ENCODE results near the gene TAF5L. TPM values are rescaled to one million over a fixed set of nuclear protein-coding genes. Genes with fewer than 3 reads are reported as not detected.

Gene TAF5L
- 21.5 TPM in 2 replicates for total RNA-seq (2014; rRNA removed; shearing (Covaris generic))
- polyA plus RNA-seq (2015; cell fraction: cytosol; rRNA removed) = 21.2 and 26.7 TPM in 2 replicates
- 18.7 and 23.5 TPM in 2 replicates for polyA plus RNA-seq (2015; cell fraction: nucleus; rRNA removed)

DNA sequence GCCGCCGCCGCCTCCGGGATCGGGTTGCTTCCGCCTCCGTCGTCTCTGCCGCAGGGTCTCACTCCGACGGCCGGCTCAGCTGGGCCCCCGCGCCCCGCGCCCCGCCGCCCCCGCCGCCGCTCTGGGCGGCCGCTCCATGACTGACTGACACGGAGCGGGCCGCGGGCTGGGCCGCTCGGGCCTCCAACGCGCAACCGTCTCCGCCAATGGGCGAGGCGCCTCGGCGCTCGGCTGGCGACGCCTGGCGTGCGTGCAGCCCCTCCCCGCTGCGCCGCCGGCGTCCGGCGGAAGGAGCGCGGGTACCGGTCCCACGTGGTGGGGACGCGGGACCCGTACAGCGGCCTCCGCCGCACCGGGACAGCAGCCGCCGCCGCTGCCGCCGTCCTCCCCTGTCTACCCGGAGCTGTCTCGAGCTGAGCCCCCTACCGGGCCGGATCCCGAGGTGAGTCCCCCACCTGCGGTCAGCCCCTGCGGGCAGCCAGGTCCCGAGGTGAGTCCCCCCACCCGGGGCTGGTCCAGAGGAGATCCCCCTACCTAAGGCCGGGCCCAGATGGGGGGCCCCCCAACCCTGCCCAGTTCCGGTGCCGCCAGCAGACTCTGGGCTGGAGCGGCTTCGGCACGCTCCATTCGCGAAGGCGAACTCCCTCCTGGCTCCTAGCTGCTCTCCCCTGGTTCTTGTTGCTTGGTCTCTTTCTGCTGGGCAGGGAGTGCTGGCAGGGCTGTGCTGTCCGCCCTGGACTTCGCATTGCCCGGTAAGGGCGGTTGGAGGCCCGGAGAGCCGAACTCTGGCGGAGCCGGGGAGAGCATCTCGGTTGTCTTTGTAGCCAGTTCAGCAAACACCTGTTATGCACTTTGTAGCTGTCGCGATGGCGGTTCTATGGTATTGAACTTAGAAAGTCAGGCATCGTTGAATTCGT lies at the start of gene TAF5L, which contains the start of gene URB2:
Gene TAF5L, minus strand, starts transcription at position 208 of the 917 bp plus-strand sequence. CDS start 11,640 bp downstream, outside the sequence.
Gene URB2, plus strand, starts transcription at position 333 of the 917 bp plus-strand sequence. CDS start 1,387 bp downstream, outside the sequence.
- in situ Hi-C loops (cut with HindIII; ENCODE audit: low pct_unique_long_range_greater_than_20kb, low sequenced_read_pairs) = no loop called here
- DNase-seq (ENCODE audit: low read depth, low spot score) = peak; percentile 84

DNA sequence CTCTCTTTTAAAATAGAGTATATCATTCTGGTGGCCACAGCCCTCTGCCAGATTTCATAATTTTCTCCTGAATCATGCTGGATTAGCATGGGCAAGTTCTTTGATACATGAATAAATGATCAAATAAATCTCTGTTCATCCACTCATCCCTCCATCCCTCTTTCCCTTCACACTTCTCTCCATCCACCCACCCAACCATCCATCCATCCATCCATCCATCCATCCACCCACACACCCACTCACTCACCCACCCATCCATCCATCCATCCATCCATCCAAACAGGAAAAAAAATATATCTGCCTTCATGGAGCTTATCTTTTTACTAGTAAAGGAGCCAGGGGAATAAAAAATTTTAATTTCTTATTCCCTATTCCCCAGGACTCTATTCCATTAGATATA lies 49.5 kb upstream of the TAF5L start:
- in situ Hi-C loops (cut with HindIII; ENCODE audit: low pct_unique_long_range_greater_than_20kb, low sequenced_read_pairs) = no loop called here

DNA sequence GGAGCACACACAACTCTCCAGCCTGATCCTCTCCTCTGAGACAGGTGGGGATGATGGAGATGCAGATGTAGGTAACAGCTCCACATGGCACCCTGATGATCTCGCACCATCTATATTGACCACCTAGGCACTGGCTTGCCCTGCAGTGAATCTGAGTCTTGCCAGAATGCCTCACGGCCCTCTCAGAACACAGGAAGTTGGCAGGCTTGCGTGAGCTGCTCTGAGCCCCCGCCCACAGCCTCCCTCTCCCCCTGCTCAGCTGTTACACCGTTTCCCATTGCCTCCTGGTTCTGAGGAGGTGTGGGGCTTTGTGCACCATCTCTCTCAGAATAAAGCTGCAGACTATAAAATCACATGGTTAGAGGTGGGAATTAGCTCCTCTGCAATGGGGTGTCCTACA lies 48.1 kb upstream of the TAF5L start:
- in situ Hi-C loops (cut with HindIII; ENCODE audit: low pct_unique_long_range_greater_than_20kb, low sequenced_read_pairs) = no loop called here

More for the DNA sequence above, 49.5 kb upstream of the TAF5L start:
- no peak for DNase-seq (ENCODE audit: low read depth, low spot score)

DNA sequence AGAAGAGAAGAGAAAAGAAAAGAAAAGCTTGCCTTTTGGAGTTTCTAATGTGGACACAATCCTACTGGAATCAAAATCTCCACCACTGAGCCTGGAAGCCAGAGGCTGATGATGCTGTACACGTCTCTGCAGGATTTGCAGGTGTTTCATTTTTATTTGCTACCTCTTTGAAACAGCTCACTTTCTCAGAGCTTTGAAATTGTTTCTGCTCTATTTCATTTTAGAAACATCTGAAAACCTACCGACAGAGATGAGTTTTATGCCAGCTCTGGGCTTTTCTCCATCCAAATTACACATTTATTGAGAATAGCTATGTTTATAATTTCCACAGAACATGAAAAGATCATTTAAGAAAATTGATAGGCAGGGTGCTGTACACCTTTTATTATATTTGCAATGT lies 46.3 kb upstream of the TAF5L start:
- in situ Hi-C loops (cut with HindIII; ENCODE audit: low pct_unique_long_range_greater_than_20kb, low sequenced_read_pairs) = no loop called here
- DNase-seq (ENCODE audit: low read depth, low spot score) = no peak

More for the DNA sequence above, 48.1 kb upstream of the TAF5L start:
- no peak for DNase-seq (ENCODE audit: low read depth, low spot score)

DNA sequence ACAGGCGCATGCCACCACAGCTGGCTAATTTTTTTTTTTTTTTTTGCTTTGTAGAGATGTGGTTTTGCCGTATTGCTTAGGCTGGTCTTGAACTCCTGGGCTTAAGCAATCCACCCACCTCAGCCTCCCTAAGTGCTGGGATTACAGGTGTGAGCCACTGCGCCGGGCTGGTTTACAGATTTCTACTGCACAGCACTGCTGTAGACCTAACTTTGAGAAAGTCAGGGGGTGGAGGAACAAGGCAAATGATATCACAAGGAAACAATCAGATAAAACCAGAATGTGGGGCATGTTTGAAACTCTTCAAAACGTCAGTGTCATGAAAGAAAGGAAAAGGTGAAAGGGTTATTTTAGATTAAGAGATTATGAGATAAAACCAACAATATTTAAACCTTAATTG lies 45.4 kb upstream of the TAF5L start:
- in situ Hi-C loops (cut with HindIII; ENCODE audit: low pct_unique_long_range_greater_than_20kb, low sequenced_read_pairs) = no loop called here
- DNase-seq (ENCODE audit: low read depth, low spot score) = no peak

DNA sequence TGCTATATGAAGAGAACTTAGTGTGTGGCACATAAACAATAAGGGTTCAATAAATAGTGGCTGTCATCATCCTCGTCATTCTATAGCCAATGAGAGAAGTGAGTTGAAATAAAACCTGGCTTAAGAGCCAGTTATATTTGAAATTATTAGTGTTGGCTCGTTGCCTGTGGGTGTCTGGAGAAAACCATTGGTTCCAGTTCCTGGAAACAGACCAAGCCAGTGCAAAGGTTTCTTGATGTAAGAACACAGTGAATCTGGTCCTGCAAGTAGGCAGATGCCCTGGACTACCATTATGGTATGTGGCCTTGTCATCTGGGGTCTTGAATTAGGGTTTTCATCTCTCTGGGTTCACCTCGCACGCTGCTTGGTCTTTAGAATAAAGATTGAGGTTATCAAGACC lies 43.4 kb upstream of the TAF5L start:
- DNase-seq (ENCODE audit: low read depth, low spot score) = no peak
- in situ Hi-C loops (cut with HindIII; ENCODE audit: low pct_unique_long_range_greater_than_20kb, low sequenced_read_pairs) = no loop called here

DNA sequence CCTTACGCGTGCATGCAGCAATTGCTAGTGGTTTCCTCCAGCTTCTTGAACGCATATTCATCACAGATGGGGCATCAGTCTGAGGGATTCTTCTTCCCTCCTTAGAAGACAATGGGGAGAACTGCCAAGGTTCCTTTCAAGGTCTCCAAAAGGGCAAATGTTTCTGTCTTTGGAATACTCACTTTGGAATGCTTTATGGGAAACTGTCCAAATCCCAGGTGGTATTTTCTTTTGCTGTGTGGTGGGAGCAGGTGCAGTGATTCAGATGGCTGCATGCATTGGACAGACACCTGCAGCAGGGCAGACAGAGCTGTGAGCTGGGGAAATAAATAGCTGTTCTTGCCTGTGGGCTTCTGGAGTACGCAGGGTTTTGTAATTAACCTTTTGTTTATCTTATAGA lies 40.7 kb upstream of the TAF5L start:
- in situ Hi-C loops (cut with HindIII; ENCODE audit: low pct_unique_long_range_greater_than_20kb, low sequenced_read_pairs) = no loop called here
- no peak for DNase-seq (ENCODE audit: low read depth, low spot score)

DNA sequence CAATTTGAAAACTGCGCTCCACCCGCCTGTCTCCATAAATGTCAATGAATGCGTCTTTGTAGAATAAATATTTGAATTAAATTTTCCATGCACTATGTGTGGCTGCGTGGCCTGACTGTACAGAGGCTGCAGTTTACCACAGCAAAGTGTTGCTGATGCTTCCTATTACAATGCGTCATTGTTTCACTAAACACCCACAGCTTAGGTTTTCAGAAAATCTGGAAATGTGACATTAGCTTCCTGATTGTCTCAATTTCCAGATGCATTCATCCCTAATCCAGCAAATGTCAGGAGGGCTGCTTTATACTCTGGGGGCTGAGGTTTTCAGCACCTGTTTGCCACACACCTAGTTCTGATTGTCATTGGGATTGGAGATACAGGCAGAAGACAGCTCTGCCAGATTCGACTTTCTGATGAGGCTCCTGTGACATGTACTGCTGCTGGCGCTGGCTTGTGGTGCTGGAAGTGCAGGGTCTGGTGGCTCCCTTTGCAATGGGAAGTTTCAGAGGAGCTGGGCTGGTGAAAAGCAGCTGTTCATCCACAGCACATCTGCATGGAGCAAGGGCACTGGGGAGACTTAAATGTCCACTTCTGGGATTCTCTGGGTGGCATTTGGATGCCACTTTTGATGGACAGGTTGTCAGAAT lies 40.1 kb upstream of the TAF5L start:
- peak; percentile 43 for DNase-seq (ENCODE audit: low read depth, low spot score)
- in situ Hi-C loops (cut with HindIII; ENCODE audit: low pct_unique_long_range_greater_than_20kb, low sequenced_read_pairs) = no loop called here

DNA sequence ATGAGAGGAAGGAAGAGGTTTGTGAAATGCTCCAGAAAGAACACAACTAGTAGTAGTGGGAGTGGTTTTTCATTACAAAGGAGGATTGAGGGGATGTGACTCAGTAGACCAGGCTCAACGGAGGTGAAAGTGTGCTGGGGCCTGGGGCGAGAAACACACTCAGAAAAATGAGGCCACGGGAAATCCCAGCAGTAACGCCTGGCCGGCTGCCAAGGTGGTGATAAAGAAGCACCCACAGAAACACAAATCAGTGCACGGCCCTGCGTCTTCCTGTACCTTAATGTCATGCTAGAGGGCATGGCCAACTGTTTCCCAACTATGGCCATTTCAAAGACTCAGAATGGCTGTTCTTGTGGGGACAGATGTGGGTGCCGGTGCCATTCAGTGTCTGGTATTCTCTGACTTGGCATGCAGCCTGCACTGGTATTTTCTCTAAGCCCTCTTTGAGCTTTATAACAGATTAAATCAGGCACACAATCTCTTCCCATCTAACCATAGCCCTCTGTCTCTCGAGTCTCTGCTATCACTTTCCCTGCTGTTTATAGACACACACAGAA lies 38.3 kb upstream of the TAF5L start:
- in situ Hi-C loops (cut with HindIII; ENCODE audit: low pct_unique_long_range_greater_than_20kb, low sequenced_read_pairs) = no loop called here
- peak; percentile 59 for DNase-seq (ENCODE audit: low read depth, low spot score)

DNA sequence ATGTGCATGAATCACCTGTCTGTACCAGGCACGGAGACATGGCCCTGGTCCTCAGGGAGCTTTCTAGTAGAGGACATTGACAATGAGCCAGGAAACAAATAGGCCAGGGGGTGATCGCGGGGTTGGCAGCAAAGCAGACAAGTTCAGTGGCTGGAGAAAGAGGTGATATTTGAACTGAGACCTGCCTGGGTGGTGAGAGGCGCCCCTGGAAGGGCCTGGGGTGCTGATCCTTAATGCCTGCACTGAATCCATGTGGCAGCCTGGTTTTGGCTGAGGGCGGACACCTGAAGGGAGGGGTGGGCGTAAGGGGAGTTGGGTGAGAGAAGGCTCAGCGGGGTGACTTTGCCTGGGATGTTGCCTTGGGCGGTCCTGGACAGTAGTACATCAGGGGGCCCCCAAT lies 36.0 kb upstream of the TAF5L start:
- in situ Hi-C loops (cut with HindIII; ENCODE audit: low pct_unique_long_range_greater_than_20kb, low sequenced_read_pairs) = no loop called here

DNA sequence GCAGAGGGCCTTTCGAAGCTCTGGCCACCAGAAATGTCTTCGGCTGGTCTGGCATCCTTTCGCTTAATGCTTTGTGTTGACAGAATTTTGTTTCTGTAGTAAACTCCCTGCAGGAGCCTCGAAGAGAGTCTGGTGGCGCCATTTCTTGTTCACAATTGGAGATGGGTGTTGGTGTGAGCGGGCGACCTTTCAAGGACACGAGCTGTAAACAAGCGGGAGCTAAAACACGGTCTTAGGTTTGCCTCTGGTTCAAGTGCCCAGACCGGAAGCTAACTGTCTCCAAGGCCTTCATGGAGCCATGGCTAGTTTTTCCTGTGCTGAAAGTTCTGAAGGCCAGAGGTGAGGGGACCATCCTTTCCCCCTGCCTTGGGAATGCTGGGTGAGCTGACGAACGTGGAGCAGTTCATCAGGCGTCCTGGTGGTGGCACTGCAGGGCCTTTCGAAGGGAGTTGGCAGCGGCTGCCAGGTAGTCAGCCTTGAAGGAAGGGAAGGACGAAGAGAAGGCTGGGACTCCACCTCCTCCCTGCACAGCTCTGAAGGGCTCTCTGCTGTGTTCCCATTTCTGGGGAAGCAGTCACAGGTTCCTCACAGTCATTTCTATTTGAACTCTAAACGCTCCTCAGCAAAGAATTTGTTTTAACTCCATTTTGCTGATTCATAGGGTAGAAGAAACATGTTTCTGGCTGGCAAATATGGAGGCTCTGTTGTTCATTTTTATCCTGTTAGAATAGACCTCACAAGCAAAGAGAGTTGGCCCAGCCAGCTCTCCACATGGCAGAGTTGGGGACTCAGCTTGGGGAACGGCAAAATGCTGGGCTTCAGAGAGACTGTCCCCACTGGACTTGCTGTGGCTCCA lies 35.3 kb upstream of the TAF5L start:
- peak; percentile 82 for DNase-seq (ENCODE audit: low read depth, low spot score)
- in situ Hi-C loops (cut with HindIII; ENCODE audit: low pct_unique_long_range_greater_than_20kb, low sequenced_read_pairs) = no loop called here

More for the DNA sequence above, 36.0 kb upstream of the TAF5L start:
- no peak for DNase-seq (ENCODE audit: low read depth, low spot score)

DNA sequence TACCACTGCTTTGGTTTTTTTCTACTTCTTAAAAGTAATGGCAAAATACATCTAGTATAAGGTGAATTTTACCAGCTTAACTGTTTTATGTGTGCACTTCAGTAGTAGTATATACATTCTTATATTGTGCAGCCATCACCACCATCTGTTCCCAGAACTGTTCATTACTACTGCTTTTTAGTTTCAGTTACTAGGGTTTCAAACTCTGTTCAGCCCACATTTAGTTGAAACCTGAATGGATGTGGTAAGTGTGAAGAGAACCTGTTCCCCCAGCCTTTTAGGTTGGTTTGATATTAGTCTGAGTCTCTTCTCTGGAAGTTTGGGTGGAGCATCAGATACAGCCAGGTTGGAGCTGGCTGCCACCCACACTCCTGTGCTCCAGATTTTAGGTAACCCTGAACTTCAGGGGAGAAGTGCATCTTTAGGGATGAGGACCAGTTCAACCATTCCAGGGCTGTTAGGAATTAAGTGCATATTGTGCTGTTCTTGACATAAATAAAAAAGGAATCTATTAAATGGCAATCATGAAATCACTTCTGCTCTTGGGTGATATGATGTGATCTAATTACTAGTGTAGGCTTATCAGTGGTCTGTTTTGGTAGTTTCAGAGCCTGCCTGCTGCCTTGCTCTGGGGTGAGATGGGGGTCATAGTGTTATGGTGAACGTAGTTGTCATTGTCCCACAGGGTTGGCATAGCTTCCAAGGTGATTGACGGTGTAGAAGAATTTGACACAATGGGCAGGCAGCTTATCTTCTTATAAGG lies 32.3 kb upstream of the TAF5L start:
- in situ Hi-C loops (cut with HindIII; ENCODE audit: low pct_unique_long_range_greater_than_20kb, low sequenced_read_pairs) = no loop called here
- no peak for DNase-seq (ENCODE audit: low read depth, low spot score)

DNA sequence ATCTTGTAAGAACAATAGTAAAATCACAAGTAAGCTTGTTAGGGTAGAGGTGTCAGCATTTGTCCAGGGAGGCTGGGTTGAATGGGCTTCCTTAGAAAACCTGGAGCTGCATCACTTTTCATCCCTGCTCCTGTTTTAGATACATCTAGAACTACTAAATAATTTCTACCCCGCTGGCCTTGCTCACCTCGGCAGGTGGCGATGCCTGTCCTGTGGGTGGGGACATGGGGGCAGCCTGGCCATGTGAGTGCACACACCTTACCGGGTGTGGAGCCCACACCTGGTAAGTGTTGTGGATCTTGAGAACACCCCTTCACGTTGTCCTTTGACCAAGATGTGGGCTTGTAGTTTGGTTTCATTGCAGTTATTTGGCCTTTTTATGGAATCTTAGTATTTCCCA lies 29.9 kb upstream of the TAF5L start:
- in situ Hi-C loops (cut with HindIII; ENCODE audit: low pct_unique_long_range_greater_than_20kb, low sequenced_read_pairs) = no loop called here

DNA sequence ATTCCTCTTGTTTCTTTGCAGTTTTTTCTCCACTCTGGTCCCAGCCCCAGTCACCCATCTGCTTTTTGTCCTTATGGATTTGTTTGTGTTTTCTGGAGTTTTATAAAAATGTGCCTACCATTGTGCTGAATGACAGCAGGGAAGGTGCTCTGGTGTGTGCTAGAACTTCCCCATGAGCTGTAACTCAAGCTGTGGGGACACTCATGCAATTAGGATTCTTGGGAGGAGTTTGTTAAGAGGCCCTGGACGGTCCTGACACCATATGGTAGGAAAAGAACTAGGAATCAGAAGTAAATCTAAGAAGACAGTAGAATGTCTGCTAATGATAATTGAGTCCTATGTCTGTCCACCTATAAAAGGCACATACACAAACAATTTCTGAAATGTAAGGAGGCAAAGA lies 27.5 kb upstream of the TAF5L start:
- in situ Hi-C loops (cut with HindIII; ENCODE audit: low pct_unique_long_range_greater_than_20kb, low sequenced_read_pairs) = no loop called here

More for the DNA sequence above, 29.9 kb upstream of the TAF5L start:
- no peak for DNase-seq (ENCODE audit: low read depth, low spot score)

DNA sequence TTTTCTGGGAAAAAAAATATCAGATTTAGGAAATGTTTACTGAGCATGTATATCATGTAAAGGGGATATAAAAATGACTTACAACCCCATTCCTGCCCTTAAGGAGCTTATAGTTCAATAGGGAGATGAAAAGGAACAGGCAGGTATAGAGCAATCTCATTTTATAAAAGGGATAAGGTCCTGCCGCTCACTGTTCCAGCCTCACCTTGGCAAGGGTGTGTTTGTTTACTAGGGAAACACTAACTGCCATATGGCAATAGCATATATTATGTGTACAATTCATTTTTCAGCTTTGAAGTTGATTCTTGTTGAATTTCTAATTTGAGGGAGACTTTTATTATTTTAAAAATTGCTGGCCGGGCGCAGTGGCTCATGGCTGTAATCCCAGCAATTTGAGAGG lies 25.6 kb upstream of the TAF5L start:
- in situ Hi-C loops (cut with HindIII; ENCODE audit: low pct_unique_long_range_greater_than_20kb, low sequenced_read_pairs) = no loop called here
- DNase-seq (ENCODE audit: low read depth, low spot score) = no peak

More for the DNA sequence above, 27.5 kb upstream of the TAF5L start:
- DNase-seq (ENCODE audit: low read depth, low spot score) = no peak

DNA sequence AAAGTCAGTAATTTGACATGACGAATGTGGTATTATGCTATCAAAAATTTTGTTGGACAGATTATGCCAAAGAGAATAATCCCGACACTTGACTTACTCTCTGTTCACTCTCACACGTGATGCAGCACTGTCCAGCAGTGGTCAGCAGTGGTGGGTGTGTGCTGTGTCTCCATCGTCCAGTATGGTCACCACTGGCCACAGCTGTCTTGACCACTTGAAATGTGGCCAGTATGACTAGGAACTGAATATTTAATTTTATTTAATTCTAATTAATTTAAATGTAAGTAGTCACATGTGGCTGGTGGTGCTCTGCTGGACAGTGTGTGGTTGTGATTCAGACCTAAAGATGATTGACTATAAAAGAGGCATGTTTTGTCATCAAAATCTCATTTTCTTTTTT lies 24.1 kb upstream of the TAF5L start:
- in situ Hi-C loops (cut with HindIII; ENCODE audit: low pct_unique_long_range_greater_than_20kb, low sequenced_read_pairs) = no loop called here
- DNase-seq (ENCODE audit: low read depth, low spot score) = no peak

DNA sequence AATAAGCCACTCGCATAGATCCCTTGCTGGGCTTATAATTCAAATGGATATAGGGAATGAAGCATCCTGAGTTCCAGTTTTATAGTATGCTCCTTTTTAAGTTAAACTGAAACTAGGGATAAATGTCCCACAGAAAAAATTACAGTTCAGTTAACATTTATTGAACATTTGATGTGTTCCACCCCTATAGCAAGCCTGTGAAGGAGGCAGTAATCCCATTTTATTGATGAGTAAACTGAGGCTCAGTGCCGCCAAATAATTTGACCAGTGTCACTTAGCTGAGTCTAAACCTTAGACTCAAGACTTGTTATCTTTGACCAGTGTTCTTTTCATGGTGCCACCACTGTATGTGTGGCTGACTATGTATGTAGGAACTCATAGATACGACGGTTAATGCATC lies 22.5 kb upstream of the TAF5L start:
- in situ Hi-C loops (cut with HindIII; ENCODE audit: low pct_unique_long_range_greater_than_20kb, low sequenced_read_pairs) = no loop called here
- no peak for DNase-seq (ENCODE audit: low read depth, low spot score)

All from SK-MEL-5 (cell line).